ENCODE measurements around the gene SOCS6. TPM values are rescaled to one million over a fixed set of nuclear protein-coding genes. Genes with fewer than 3 reads are reported as not detected.

The SOCS6 gene
- total RNA-seq, 1 experiment from 2014 or later, result 16.9 TPM

DNA sequence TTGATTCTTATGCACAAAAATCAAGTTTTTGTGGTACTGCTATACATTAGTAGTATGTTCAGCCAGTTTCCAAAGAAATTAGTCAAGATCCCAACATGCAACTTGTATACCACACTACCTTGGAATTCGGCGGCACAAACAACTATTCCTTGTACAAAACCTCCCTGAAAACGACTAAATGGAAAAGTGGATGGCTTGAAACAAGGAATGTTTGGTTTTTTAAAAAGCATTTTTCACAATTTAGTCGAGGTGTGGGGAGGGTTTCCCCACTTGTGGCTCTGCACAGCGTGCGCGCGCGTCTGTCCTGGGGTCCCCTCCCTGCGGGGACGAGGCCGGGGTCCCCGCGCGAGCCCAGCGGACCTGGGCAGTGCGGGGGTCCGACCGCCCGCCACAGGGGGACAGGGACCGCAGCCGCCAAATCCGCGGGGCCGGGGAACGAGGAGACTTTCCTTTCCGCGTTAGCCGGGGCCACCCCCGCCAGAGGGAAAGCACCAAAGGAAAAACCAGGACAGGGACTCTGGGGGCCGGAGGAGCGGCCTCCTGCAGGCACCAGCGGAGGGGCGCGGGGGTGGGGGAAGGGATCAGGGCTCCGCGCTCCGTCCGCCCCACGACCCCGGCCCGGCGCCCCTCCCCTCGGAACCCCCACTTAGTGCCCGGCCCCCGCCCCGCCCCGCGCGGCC, 534 bp upstream of the SOCS6 start:
- Mint-ChIP-seq H3K4me3 (ENCODE audit: unreplicated experiment) (peak overlapping the region; percentile 70), H3K27ac (ENCODE audit: low read depth, unreplicated experiment) (peak overlapping the region; percentile 46), H3K27me3 (ENCODE audit: insufficient read depth, unreplicated experiment) (no peaks in the 10 kb centered on the region), H3K4me1 (ENCODE audit: insufficient read depth, unreplicated experiment) (peaks cover 20% of the 10 kb centered on the region), H3K9me3 (ENCODE audit: unreplicated experiment) (no peaks in the 10 kb centered on the region), H3K36me3 (ENCODE audit: insufficient read depth, unreplicated experiment) (peaks cover 7% of the 10 kb centered on the region)
- intact Hi-C loops (cut with micrococcal nuclease), result loop anchor here (2.0 kb wide), 2 partner anchors 44 to 92 kb away; no protein-coding TSS in a partner anchor
- ChIA-PET POLR2A (interaction anchor here (0.8 to 2.5 kb wide), 5 partner anchors 23 to 134 kb away, joined by 3 to 15 read pairs (median 4); no protein-coding TSS in a partner anchor), CTCF (interaction anchor here (1.4 kb wide), 1 partner anchor 61 kb away, joined by 3 read pairs; no protein-coding TSS in a partner anchor)
- BruUV-seq (replicated peaks), result no TSS peak
- TF ChIP-seq, protein P1, sequence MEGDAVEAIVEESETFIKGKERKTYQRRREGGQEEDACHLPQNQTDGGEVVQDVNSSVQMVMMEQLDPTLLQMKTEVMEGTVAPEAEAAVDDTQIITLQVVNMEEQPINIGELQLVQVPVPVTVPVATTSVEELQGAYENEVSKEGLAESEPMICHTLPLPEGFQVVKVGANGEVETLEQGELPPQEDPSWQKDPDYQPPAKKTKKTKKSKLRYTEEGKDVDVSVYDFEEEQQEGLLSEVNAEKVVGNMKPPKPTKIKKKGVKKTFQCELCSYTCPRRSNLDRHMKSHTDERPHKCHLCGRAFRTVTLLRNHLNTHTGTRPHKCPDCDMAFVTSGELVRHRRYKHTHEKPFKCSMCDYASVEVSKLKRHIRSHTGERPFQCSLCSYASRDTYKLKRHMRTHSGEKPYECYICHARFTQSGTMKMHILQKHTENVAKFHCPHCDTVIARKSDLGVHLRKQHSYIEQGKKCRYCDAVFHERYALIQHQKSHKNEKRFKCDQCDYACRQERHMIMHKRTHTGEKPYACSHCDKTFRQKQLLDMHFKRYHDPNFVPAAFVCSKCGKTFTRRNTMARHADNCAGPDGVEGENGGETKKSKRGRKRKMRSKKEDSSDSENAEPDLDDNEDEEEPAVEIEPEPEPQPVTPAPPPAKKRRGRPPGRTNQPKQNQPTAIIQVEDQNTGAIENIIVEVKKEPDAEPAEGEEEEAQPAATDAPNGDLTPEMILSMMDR (IDR thresholded peaks at IDR 0.05; ENCODE audit: unreplicated experiment), result no peak
- DNase-seq (ENCODE audit: unreplicated experiment), result peak; percentile 30

DNA sequence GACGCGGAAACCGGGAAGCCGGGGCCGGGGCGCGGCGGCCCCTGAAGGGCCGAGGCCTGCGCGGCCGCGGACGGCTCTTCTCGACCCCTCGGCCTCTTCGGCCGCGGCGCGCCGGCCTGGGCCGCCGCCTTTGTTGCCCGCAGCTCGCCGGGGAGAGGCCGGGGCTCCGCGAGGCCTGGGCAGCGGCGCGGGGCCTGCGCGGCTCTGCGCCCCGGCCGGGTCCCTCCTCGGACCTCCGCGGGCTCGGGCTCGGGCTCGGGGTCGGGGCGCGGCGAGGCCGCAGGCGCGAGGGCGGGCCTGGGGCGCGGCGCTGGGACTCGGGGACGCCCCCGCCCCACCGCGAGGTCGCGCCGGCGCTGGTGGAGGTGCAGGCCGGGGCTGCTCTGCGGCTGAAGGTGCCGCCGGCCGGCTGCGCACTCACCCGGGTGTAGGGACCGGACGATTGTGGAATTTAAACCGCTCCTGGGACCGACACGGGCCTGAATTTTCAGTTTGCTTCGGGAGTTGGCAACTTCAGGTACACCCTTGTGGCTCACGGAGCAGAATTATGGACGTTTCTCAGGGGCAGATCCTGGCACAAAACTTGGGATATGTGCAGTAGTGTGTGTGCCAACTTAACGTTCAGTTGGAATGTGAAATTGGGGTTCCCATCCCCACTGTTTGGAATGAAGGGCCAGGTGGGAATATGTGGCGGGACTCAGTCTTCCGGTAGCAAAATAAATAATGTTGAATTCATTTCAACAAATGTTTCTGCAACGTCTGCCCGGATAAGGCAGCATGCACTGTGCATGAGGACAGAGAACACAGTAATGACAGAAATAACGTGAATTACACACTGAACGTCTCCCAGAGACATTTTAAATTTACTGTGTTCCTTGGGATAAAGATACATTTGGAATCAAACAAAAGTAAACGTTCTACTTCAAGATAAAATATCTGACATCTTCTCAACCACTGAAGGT, 787 bp downstream of the SOCS6 start:
- BruUV-seq (replicated peaks), result TSS peak; percentile 32
- H3K4me3 Mint-ChIP-seq (ENCODE audit: unreplicated experiment), result peak overlapping the region; percentile 81
- no peaks in the 10 kb centered on the region for H3K27me3 Mint-ChIP-seq (ENCODE audit: insufficient read depth, unreplicated experiment)
- H3K9me3 Mint-ChIP-seq (ENCODE audit: unreplicated experiment), result no peaks in the 10 kb centered on the region
- peaks cover 7% of the 10 kb centered on the region for H3K36me3 Mint-ChIP-seq (ENCODE audit: insufficient read depth, unreplicated experiment)
- DNase-seq (ENCODE audit: unreplicated experiment), result peak; percentile 35
- H3K4me1 Mint-ChIP-seq (ENCODE audit: insufficient read depth, unreplicated experiment), result peaks cover 29% of the 10 kb centered on the region
- intact Hi-C loops (cut with micrococcal nuclease), result loop anchor here (1.0 to 10.0 kb wide), 5 partner anchors 43 to 145 kb away; partner anchors contain the start of gene RTTN
- TF ChIP-seq, protein P1 (IDR thresholded peaks at IDR 0.05; ENCODE audit: unreplicated experiment), result no peak
- ChIA-PET CTCF (interaction anchor here (0.6 to 0.7 kb wide), 2 partner anchors 65 to 144 kb away, joined by 3 to 5 read pairs; no protein-coding TSS in a partner anchor), POLR2A (interaction anchor here (0.6 to 2.5 kb wide), 14 partner anchors 10 to 145 kb away, joined by 3 to 15 read pairs (median 3); no protein-coding TSS in a partner anchor)
- peak overlapping the region; percentile 83 for H3K27ac Mint-ChIP-seq (ENCODE audit: low read depth, unreplicated experiment)

DNA sequence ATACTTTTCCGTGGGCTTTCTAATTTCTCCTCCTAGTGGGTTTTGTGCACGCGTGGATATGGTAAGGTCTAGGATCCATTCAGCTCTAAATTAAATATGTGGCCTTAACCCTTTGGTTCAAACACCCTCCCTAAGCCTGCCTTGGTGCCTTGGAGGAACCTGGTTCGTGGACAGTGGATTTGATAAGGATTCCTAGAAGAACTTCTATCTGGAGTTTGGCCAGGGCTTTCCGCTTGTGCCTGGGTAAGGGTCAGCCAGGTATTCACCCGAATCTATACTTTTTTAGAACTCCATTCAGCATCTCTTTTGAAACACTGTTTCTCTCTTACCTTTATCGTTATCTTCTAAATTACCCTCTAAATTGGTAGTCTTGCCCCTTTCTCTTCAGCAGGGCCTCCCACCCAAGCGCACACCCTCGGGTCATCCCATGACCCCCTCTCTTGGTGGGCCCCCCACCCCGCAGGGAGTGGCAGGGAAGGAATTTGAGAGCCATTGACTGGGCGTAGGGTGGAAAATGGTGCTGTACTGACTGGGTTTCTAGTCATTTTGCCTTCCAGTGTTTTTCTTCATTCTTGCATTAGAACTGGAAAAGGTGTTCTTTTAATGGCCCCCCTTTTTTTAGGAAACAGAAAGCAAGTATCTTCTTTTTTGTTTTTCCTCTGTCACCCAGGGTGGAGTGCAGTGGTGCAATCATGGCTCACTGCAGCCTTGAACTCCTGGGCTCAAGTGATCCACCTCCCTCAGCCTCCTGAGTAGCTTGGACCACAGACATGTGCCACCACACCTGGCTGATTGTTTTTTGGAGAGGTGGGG, 1.8 kb downstream of the SOCS6 start:
- intact Hi-C loops (cut with micrococcal nuclease), result loop anchor here (1.0 to 10.0 kb wide), 3 partner anchors 86 to 144 kb away; partner anchors contain the start of gene RTTN
- DNase-seq (ENCODE audit: unreplicated experiment), result no peak
- H3K9me3 Mint-ChIP-seq (ENCODE audit: unreplicated experiment), result no peaks in the 10 kb centered on the region
- CTCF ChIA-PET, result interaction anchor here (0.5 to 2.7 kb wide), 2 partner anchors 29 to 144 kb away, joined by 5 to 11 read pairs; no protein-coding TSS in a partner anchor
- POLR2A ChIA-PET, result interaction anchor here (0.6 to 2.5 kb wide), 7 partner anchors 9 to 143 kb away, joined by 3 to 15 read pairs (median 4); no protein-coding TSS in a partner anchor
- TF ChIP-seq, protein P1 (IDR thresholded peaks at IDR 0.05; ENCODE audit: unreplicated experiment), result no peak
- H3K4me3 Mint-ChIP-seq (ENCODE audit: unreplicated experiment), result peak overlapping the region; percentile 81
- peaks cover 7% of the 10 kb centered on the region for H3K36me3 Mint-ChIP-seq (ENCODE audit: insufficient read depth, unreplicated experiment)
- H3K4me1 Mint-ChIP-seq (ENCODE audit: insufficient read depth, unreplicated experiment), result peaks cover 40% of the 10 kb centered on the region
- H3K27ac Mint-ChIP-seq (ENCODE audit: low read depth, unreplicated experiment), result peak overlapping the region; percentile 83
- no TSS peak for BruUV-seq (replicated peaks)
- no peaks in the 10 kb centered on the region for H3K27me3 Mint-ChIP-seq (ENCODE audit: insufficient read depth, unreplicated experiment)
